GM21717 (cell line): ENCODE results near the gene RPTOR.
"Not testable (repeated sequence)": the region's sequence is repeated elsewhere in the genome, so short reads cannot be mapped to it uniquely, and the experiment has no call there.

ENCODE experiments used
- ATAC-seq: cut with Tn5 transposase; IDR thresholded peaks from one replicate; pipeline ENCODE4 v1.9.1; 2021; ENCODE audit warnings: mild to moderate bottlenecking, moderate library complexity; ENCODE audit not compliant: unreplicated experiment

The RPTOR gene

DNA sequence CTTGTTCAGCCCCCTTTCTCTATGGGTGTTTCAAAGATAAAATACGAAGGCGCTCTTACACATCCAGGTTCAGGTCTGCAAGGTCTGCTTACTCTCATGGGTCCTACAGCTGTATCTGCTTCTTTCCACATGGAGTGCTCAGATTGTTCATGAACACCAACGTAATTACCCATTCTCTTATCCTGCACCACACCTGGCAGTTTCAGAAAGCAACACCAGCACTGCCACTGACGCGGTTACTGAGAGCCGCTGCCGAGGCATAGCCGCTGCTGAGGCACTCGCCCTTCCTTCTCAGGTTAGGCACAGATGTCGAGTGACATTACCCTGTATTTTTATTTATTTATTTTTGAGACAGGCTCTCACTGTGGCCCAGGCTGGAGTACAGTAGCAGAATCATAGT lies 147.1 kb downstream of the RPTOR start:
- no peak for ATAC-seq

DNA sequence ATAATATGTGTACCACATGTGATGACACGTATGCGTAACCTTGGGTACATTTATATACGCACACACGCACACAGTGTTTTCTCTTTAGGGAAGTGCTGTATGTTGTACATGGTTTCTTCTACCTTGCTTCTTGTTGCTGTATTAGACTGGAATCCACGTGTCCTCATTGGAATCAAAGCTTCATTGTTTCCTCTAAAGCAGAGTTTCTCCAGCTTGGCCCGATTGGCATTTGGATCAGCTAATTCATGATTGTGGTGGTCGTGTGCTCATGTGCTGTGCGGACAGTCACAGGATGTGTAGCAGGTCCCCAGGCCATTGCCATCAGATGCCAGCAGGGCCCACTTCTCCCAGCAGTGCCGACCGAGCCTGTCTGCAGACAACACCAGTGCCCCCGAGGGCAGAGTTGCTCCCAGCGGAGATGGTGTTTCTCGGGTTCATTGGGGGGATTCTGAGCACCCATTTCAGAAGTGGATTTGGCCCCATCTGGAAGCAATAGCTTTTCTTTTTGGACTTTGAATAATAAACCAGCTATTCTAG lies 148.4 kb downstream of the RPTOR start:
- ATAC-seq = no peak

GRCh38 chr17:80693511-80693910 lies 148.9 kb downstream of the RPTOR start:
- no peak for ATAC-seq

DNA sequence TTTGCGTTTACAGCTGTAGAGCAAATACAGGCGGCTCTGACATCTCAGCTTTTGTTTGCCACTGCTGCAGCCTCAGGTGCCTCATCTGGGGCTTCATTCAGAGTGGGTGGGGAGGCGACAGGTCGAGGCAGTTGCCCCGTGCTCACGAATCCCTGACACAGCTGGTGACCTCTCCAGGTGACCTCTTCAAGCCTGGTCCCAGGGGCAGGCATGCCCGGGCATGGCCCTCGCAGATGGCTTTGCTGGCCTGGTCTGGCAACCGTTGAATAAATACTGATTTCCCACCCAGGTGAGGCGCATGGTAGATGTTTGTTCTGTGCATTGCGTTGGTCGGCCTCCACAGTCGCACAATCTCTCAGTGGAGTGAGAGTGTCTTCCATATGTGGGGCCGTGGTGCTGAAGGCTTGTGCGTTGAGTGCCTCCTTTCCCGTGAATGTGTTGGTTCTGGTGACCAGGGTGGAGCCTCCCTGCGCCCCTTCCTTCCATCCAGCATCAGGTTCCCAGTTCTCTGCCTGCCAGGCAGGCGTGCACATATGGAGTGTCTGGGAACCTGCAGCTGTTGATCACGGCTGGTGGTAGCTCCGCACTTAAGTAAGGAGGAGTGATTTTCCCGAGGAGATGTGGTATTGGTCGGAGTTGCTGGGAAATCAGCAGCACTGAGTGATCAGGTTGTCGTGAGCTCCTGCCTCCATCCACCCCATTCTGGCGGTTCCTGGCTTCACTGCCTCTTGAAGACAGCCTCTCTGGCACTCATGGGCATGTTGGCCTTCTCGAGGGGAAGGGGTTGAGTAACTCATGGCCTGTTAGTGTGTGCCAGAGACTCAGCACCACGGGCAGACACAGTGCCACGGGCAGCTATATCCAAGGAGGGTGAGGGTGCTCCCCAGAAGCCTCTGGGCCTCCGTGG lies 149.7 kb downstream of the RPTOR start:
- ATAC-seq = no peak

DNA sequence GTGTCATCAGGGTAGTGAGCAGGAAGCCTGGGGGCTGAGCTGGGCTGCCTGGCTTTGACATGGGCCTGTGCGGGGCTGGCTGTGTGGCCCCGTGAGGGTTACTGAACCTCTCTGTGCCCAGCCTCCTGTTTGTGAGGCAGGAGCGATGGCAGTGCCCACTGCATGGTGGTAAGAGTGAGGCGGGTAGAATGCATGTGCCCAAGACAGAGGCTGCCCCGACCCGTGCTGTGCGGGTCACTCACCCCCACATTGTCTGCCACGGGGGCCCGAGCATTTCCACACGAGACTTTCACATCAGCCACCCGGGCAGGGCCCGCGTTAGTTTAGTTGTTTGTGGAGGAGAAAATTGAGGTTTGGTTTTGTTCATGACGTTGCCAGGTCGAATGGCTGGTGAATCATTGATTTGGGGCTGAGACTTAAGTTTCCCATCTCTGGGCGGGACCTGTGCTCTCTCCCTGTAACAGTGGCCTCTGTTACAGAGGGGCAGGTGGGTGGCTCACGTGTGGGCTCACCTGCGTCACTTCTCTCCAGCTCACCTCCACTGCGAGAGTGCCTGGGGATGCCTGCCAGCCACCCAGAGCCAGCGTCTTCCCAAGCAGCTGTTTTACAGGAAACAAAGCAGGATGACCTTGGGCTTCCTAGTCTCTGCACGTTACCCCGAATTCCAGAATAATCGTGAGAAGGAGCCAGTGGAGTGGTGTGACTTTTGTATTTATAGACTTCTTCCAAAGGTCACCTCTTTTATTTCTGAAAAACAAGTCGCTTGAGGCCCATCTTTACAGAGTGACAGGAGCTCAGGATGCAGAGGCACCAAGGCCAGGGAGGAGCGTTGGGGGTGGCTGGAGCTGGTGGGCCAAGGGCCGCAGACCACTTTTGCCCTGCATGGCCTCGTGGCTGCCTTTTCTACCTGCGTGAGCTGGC lies 150.6 kb downstream of the RPTOR start:
- no peak for ATAC-seq

DNA sequence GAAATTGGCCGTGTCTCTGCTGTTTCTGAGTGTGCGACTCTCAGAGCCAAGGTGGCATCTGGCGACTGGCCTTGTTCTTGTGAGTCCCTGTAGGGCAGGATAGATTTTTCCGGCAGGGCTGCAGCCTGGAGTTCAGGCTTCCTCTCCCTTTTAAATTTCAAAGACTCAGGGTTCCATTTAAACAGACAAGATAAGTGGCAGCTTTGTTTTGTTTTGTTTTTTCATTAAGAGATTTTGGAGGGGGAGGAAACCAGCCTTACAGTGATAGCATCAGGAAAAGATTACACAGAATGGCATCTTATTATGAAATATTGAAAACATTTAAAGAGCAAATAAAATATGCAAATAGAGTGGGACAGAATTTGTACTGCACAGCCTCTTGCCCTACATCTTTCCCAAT lies 151.3 kb downstream of the RPTOR start:
- no peak for ATAC-seq

DNA sequence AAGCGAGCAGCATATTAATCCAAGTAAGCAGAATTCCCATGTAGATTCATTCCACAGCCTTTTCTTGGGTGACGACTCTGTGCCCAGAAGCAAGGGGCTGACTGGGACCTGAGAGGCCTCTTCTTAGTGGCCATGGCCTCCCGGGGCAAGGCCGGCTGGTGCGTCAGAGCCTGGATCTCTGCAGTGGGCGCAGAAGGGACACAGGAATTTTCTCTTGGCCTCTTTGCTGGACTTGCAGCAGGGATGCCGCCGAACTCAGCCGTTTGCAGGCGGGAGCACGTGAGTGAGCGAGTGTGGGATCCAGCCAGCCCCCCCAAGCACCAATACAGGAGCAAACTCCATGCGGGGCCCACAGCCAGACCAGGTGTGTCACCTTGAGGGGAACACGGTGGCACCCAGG lies 151.8 kb downstream of the RPTOR start:
- no peak for ATAC-seq

DNA sequence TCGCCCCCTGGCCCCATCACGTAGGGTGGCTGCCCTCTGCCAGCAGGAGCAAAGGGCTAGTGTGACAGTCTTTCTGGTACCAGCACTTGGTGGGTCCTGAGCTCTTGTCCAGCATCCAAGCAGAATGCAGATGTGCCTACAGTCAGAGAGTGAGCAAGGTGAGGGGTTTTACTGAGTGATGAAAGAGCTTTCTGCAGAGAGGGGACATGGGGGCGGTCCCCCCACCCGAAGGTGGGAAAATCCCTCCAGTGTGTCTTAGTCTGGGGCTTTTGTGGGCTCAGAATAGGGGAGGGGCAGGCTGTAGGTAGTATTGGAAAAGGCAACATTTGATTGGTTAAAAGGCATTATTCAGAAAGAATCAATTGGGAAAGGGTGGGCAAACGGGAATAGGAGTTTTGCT lies 152.3 kb downstream of the RPTOR start:
- no peak for ATAC-seq

DNA sequence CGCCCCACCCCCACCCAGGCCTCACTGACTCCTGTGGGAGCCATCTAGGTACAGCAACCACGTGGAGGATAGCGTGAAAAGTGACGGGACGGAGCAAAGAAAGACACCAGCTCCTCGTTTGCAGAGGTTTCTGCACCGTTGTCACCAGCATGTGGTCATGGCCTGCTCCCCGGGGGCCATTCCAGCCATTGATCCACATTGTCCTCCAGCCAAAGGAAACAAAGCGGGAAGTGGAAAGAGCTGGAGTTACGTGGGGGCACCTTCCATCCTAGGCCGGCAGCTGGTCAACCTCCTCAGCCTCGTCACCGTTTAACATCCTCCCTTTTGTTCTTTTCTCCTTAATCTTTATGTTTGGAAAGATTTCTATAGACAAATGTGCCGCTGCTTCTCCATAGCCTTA lies 153.7 kb downstream of the RPTOR start:
- no peak for ATAC-seq

- ATAC-seq = not testable (repeated sequence)
Observed at GRCh38 chr17:80699205-80699604, 154.6 kb downstream of the RPTOR start.

DNA sequence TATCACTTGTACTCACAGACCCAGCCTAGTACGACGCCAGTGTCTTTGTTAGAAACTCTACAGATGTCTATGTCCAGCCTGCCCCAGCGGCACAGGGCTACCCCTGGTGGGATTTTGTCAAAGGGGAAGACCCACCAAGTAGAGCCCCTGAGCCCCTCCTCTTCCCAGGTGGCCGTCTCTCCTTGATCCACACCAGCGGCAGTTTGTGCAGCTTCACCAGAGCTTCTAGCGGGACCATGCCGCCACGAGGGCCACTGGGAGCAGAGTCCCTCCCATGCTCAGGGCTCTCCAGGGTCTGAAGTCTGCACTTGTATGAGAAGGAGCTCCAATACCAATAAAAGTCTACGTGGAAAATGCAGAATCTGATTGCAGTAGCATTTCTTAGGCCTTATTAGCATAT lies 157.1 kb downstream of the RPTOR start:
- ATAC-seq = no peak

- no peak for ATAC-seq
Observed at GRCh38 chr17:80702315-80703141, 157.9 kb downstream of the RPTOR start.

DNA sequence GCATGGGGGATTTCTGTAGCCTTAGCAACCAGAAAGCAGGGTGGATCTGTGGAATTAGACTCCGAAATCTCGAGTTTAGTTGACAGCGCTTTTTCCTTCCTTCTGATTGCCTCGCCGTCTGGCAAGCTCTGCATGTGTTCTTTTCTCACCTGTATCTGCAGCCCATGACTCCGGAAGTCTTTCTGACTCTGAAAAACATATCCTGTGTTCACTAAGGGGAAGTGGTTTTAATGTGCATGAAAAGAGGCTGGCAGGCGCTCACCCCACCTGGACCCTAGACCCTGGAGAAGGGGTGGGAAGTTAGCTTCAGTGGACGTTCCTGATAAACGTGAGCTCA lies 158.5 kb downstream of the RPTOR start:
- ATAC-seq = no peak

GRCh38 chr17:80704381-80704819 lies 159.8 kb downstream of the RPTOR start:
- no peak for ATAC-seq

DNA sequence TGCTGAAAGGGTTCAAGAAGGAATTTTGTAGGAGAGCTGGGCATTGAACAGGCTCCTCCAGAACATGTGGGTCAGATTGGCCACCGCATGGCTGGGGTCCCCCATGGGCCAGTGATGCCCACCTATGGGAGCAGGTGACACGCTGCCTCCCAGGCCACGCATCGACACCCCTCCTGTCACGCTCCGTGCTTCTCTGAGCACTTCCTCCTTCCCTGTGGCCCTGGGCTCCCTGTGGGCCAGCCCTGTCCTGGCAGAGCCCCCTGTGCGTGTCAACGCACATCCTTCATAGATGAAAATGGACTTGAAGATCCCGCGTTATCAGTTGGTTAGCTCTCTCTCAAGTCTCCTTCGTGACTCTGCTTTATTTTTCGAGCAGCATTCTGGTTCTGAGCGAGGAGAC lies 160.3 kb downstream of the RPTOR start:
- ATAC-seq = no peak

DNA sequence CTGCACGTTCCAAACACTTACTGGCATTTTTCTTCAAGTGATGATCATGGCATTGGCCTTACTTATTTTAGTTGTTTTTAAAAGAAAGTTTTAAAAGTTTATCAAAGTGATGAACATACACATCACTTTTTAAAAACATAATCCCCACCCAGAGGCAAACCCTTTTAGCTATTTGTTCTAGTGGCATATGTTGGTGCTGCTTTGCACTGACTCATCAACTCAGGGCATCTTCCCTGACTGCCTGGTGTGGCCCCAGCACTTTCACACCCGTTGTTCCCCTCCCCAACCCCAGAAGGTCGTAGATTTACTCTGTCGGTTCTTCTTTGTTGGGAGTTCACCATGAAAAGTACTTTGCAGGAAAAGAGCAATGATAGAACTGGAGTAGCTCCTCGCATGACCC lies 161.3 kb downstream of the RPTOR start:
- ATAC-seq = no peak

GRCh38 chr17:80706463-80706867 lies 161.8 kb downstream of the RPTOR start:
- no peak for ATAC-seq

- ATAC-seq = no peak
Observed at GRCh38 chr17:80708480-80708879, 163.8 kb downstream of the RPTOR start.

GRCh38 chr17:80709090-80709695 lies 164.6 kb downstream of the RPTOR start:
- no peak for ATAC-seq

DNA sequence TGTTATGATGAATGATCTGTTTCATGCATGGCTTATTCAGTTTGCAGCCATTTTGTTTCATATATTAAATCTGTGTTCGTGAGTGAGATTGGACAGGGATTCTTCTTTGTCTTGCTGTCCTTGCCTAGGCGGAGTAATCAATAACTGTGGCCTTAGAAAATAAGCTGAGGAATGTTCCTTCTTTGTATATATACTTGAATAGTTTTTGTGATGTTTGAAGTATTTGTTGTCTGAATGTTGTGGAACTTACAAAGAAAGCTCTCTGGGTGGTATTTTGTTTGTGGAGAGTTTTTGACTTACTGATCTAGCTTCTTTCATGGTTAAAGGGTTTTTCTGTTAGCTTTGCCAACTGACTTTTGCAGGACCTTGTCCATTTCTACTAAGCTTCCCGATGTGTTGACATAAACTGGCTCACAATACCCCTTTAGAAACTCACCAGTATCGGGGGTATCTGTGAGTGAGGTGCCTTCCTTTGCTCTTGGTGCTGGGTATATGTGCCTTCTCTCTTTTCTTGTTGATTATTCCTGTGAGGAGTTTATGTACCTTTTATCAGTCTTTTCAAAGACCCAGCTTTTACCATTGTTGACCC lies 166.2 kb downstream of the RPTOR start:
- no peak for ATAC-seq
